ENCODE results near the gene PTGER1. TPM values are rescaled to one million over a fixed set of nuclear protein-coding genes. Genes with fewer than 3 reads are reported as not detected.

PTGER1 gene
- total RNA-seq, 2 experiments from 2014 or later: 0.23 TPM; not detected in 1

DNA sequence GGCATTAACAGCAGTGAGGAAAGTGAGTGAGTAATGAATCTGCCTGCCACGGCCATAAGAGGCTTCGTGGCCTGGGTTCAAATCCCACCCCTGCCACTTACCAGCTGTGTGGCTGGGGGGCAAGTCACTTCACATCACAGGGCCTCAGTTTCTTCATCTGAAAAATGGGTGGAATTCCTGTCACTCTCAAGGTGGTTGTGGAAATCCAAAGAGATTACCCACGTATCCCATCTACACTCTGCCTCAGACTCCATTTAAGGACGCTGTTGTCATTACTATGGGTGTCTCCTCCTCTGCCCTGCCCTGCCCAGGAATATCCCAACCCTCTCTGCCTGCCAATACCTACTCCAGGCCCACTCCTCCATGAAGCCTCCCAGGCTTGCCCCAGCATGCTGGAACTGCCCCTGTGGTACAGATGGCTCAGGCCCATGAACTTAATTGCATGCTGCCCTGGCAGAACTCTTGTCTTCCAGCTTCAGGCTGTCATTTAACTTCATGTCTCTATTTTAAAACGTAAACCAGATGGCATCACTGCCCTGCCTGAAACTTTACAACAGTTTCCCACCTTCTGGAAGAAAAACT lies 17.7 kb upstream of the PTGER1 start:
- TF ChIP-seq, protein P1, sequence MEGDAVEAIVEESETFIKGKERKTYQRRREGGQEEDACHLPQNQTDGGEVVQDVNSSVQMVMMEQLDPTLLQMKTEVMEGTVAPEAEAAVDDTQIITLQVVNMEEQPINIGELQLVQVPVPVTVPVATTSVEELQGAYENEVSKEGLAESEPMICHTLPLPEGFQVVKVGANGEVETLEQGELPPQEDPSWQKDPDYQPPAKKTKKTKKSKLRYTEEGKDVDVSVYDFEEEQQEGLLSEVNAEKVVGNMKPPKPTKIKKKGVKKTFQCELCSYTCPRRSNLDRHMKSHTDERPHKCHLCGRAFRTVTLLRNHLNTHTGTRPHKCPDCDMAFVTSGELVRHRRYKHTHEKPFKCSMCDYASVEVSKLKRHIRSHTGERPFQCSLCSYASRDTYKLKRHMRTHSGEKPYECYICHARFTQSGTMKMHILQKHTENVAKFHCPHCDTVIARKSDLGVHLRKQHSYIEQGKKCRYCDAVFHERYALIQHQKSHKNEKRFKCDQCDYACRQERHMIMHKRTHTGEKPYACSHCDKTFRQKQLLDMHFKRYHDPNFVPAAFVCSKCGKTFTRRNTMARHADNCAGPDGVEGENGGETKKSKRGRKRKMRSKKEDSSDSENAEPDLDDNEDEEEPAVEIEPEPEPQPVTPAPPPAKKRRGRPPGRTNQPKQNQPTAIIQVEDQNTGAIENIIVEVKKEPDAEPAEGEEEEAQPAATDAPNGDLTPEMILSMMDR (conservative IDR thresholded peaks at IDR 0.05; ENCODE audit: low read length): no peak
- no peak for TF ChIP-seq EZH2phosphoT487 (IDR thresholded peaks at IDR 0.05; ENCODE audit: borderline replicate concordance, low read depth, low read length)
- intact Hi-C loops (cut with micrococcal nuclease; ENCODE audit: unreplicated experiment): no loop called here
- H3K36me3 ChIP-seq (ENCODE audit: insufficient read depth, low read length): no peaks in the 10 kb centered on the region
- ChIA-PET POLR2A (no interaction called here), CTCF (ENCODE audit: unreplicated experiment) (no interaction called here)
- H3K27ac ChIP-seq (ENCODE audit: low read depth, low read length, poor library complexity, severe bottlenecking): no peak overlapping the region
- H3K4me2 ChIP-seq (ENCODE audit: low read length): no peak overlapping the region
- H3K4me3 ChIP-seq (ENCODE audit: low read depth, low read length, poor library complexity, severe bottlenecking): no peak overlapping the region
- no peaks in the 10 kb centered on the region for H3K9me2 ChIP-seq (ENCODE audit: insufficient read depth, low read length)
- BruUV-seq (replicated peaks): no TSS peak
- no peaks in the 10 kb centered on the region for H3K9me3 ChIP-seq (ENCODE audit: low read length)
- no peak overlapping the region for H2AFZ ChIP-seq (ENCODE audit: low read length)
- H4K20me1 ChIP-seq (ENCODE audit: insufficient read depth, low read length): no peaks in the 10 kb centered on the region
- H3K79me2 ChIP-seq (ENCODE audit: insufficient read depth, low read depth, low read length): no peaks in the 10 kb centered on the region
- no peak for DNase-seq (ENCODE audit: low spot score)
- H3K4me1 ChIP-seq (ENCODE audit: insufficient read depth, low read length, poor library complexity, severe bottlenecking): peaks cover 19% of the 10 kb centered on the region

DNA sequence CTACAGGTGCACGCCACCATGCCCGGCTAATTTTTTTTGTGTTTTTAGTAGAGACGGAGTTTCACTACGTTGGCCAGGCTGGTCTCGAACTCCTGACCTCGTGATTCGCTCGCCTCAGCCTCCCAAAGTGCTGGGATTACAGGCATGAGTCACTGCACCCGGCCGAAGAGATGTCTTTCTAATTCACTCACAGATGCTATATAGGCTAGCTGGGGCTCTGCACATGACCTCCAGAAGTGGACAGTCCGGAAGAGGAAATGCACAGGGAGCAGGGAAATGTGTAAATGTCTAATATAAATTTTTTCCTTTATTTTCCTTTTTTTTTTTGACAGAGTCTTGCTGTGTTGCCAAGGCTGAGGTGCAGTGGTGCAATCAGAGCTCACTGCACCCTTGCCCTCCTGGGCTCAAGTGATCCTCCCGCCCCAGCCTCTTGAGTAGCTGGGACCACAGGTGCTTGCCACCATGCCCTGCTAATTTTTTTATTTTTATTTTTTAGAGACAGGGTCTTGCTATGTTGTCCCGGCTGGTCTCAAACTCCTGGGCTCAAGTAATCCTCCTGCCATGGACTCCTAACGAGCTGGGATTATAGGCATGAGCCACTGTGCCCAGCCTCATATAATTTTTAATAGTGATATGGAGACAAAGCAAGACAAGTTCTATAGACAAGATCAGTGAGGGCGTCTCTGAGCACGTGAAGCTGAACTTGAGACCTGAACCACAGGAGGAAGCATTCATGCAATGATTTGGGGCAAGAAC lies 12.4 kb upstream of the PTGER1 start:
- no TSS peak for BruUV-seq (replicated peaks)
- no peak for DNase-seq (ENCODE audit: low spot score)
- no peak overlapping the region for H3K4me3 ChIP-seq (ENCODE audit: low read depth, low read length, poor library complexity, severe bottlenecking)
- no peak overlapping the region for H2AFZ ChIP-seq (ENCODE audit: low read length)
- CTCF ChIA-PET (ENCODE audit: unreplicated experiment): no interaction called here
- no peak overlapping the region for H3K4me2 ChIP-seq (ENCODE audit: low read length)
- H3K9me2 ChIP-seq (ENCODE audit: insufficient read depth, low read length): no peaks in the 10 kb centered on the region
- no peaks in the 10 kb centered on the region for H3K9me3 ChIP-seq (ENCODE audit: low read length)
- POLR2A ChIA-PET: interaction anchor here (0.5 to 0.9 kb wide), 2 partner anchors 16 to 38 kb away, joined by 3 to 4 read pairs; no protein-coding TSS in a partner anchor
- no peaks in the 10 kb centered on the region for H4K20me1 ChIP-seq (ENCODE audit: insufficient read depth, low read length)
- H3K79me2 ChIP-seq (ENCODE audit: insufficient read depth, low read depth, low read length): no peaks in the 10 kb centered on the region
- peaks cover 4% of the 10 kb centered on the region for H3K4me1 ChIP-seq (ENCODE audit: insufficient read depth, low read length, poor library complexity, severe bottlenecking)
- intact Hi-C loops (cut with micrococcal nuclease; ENCODE audit: unreplicated experiment): loop anchor here (10.0 kb wide), 2 partner anchors 123 to 283 kb away; partner anchors contain the start of gene ADGRL1
- TF ChIP-seq, protein P1 (conservative IDR thresholded peaks at IDR 0.05; ENCODE audit: low read length): no peak
- TF ChIP-seq EZH2phosphoT487 (IDR thresholded peaks at IDR 0.05; ENCODE audit: borderline replicate concordance, low read depth, low read length): no peak
- H3K36me3 ChIP-seq (ENCODE audit: insufficient read depth, low read length): no peaks in the 10 kb centered on the region
- no peak overlapping the region for H3K27ac ChIP-seq (ENCODE audit: low read depth, low read length, poor library complexity, severe bottlenecking)
